Measurements from ENCODE around the gene KIRREL3.

Gene KIRREL3

GRCh38 chr11:126991596-126991995, 9.0 kb downstream of the KIRREL3 start:
- H3K27ac ChIP-seq, result no peak overlapping the region
- TF ChIP-seq CTCF (conservative IDR thresholded peaks at IDR 0.05), result no peak
- no peak for TF ChIP-seq ZFX (IDR thresholded peaks at IDR 0.05)

- peak; percentile 71 for TF ChIP-seq CTCF (conservative IDR thresholded peaks at IDR 0.05)
- TF ChIP-seq ZFX (IDR thresholded peaks at IDR 0.05), result no peak
- no peak overlapping the region for H3K27ac ChIP-seq
These were observed 9.7 kb downstream of the KIRREL3 start for GRCh38 chr11:126990716-126991480.

GRCh38 chr11:126989942-126990715, 10.4 kb downstream of the KIRREL3 start:
- no peak overlapping the region for H3K27ac ChIP-seq
- TF ChIP-seq ZFX (IDR thresholded peaks at IDR 0.05), result no peak
- peak; percentile 94 for TF ChIP-seq CTCF (conservative IDR thresholded peaks at IDR 0.05)

GRCh38 chr11:126988655-126989054, 11.9 kb downstream of the KIRREL3 start:
- no peak overlapping the region for H3K27ac ChIP-seq
- TF ChIP-seq CTCF (conservative IDR thresholded peaks at IDR 0.05) (no peak), ZFX (IDR thresholded peaks at IDR 0.05) (no peak)

GRCh38 chr11:126981635-126982034, 18.9 kb downstream of the KIRREL3 start:
- TF ChIP-seq CTCF (conservative IDR thresholded peaks at IDR 0.05) (no peak), ZFX (IDR thresholded peaks at IDR 0.05) (no peak)
- H3K27ac ChIP-seq, result no peak overlapping the region

- TF ChIP-seq CTCF (conservative IDR thresholded peaks at IDR 0.05) (no peak), ZFX (IDR thresholded peaks at IDR 0.05) (no peak)
- H3K27ac ChIP-seq, result no peak overlapping the region
These were observed 21.7 kb downstream of the KIRREL3 start for GRCh38 chr11:126978911-126979310.

GRCh38 chr11:126978165-126978564, 22.4 kb downstream of the KIRREL3 start:
- H3K27ac ChIP-seq, result no peak overlapping the region
- no peak for TF ChIP-seq ZFX (IDR thresholded peaks at IDR 0.05)
